Loucy (cell line): Measurements from ENCODE around the gene GRM5.

Source experiments
- H2AFZ ChIP-seq: fragments of 200-600 bp; sonication (generic); 2 replicates; pipeline ENCODE4 v1.6.0; 2016; ENCODE audit warnings: antibody characterized with exemption, mild to moderate bottlenecking, low read length, moderate library complexity
- H3F3A ChIP-seq: fragments of 200-600 bp; 2 replicates; pipeline ENCODE4 v1.6.0; 2016; ENCODE audit warnings: antibody characterized with exemption, low read depth, mild to moderate bottlenecking
- H3K27me3 ChIP-seq: fragments of 200-600 bp; sonication (generic); 2 replicates; pipeline ENCODE4 v1.6.1; 2014; ENCODE audit warnings: low read length, mild to moderate bottlenecking; ENCODE audit not compliant: insufficient read depth, poor library complexity, severe bottlenecking
- H3K36me3 ChIP-seq: fragments of 200-600 bp; sonication (generic); 2 replicates; pipeline ENCODE4 v1.6.1; 2016; ENCODE audit warnings: low read length; ENCODE audit not compliant: insufficient read depth
- H3K4me1 ChIP-seq: fragments of 200-600 bp; sonication (generic); 2 replicates; pipeline ENCODE4 v1.5.1; 2014; ENCODE audit warnings: low read length, mild to moderate bottlenecking; ENCODE audit not compliant: insufficient read depth, poor library complexity, severe bottlenecking
- H3K4me2 ChIP-seq: fragments of 200-600 bp; sonication (generic); 2 replicates; pipeline ENCODE4 v1.6.0; 2014; ENCODE audit warnings: antibody characterized with exemption, low read length, low read depth, mild to moderate bottlenecking; ENCODE audit not compliant: poor library complexity, severe bottlenecking
- H3K4me3 ChIP-seq: fragments of 200-600 bp; sonication (generic); 2 replicates; pipeline ENCODE4 v1.5.1; 2014; ENCODE audit warnings: low read length, mild to moderate bottlenecking, mixed read lengths; ENCODE audit not compliant: poor library complexity, severe bottlenecking
- H3K79me2 ChIP-seq: fragments of 200-600 bp; sonication (generic); 2 replicates; pipeline ENCODE4 v1.6.1; 2014; ENCODE audit warnings: low read length; ENCODE audit not compliant: insufficient read depth
- H3K9ac ChIP-seq: fragments of 200-600 bp; sonication (generic); 2 replicates; pipeline ENCODE4 v1.6.0; 2014; ENCODE audit warnings: mild to moderate bottlenecking, low read depth, low read length, moderate library complexity; ENCODE audit not compliant: poor library complexity, severe bottlenecking
- H3K9me2 ChIP-seq: fragments of 200-600 bp; sonication (generic); replicated peaks from 2 replicates; pipeline ENCODE4 v1.6.1; 2016; ENCODE audit warnings: low read depth, low read length, mixed read lengths
- H3K9me3 ChIP-seq: fragments of 200-600 bp; sonication (generic); 2 replicates; pipeline ENCODE4 v1.6.1; 2014; ENCODE audit warnings: mild to moderate bottlenecking, antibody characterized with exemption, low read length, low read depth; ENCODE audit not compliant: insufficient read depth
- H4K20me1 ChIP-seq: fragments of 200-600 bp; sonication (generic); 2 replicates; pipeline ENCODE4 v1.6.0; 2014; ENCODE audit warnings: antibody characterized with exemption, low read length, mild to moderate bottlenecking; ENCODE audit not compliant: insufficient read depth, poor library complexity, severe bottlenecking
- EZH2phosphoT487 ChIP-seq: fragments of 200-600 bp; IDR thresholded peaks from 2 replicates; pipeline ENCODE4 v1.6.1; 2018; ENCODE audit warnings: antibody characterized with exemption, mild to moderate bottlenecking, moderate library complexity, borderline replicate concordance
- TF ChIP-seq, protein P1 (sequence below): fragments of 200-600 bp; sonication (generic); conservative IDR thresholded peaks from 2 replicates; pipeline ENCODE4 v1.5.1; 2014; ENCODE audit warnings: mild to moderate bottlenecking, antibody characterized with exemption, low read length

Gene GRM5

GRCh38 chr11:88709567-88709966 lies 356.2 kb downstream of the GRM5 start:
- Histone ChIP-seq H3K27me3 (no peaks in the 10 kb centered on the region), H3K79me2 (no peaks in the 10 kb centered on the region), H3F3A (no peaks in the 10 kb centered on the region), H3K4me2 (no peak overlapping the region), H3K4me1 (peaks cover 6% of the 10 kb centered on the region), H3K9me2 (no peaks in the 10 kb centered on the region), H3K9ac (no peak overlapping the region), H3K4me3 (no peak overlapping the region), H3K36me3 (no peaks in the 10 kb centered on the region), H2AFZ (no peak overlapping the region), H3K9me3 (no peaks in the 10 kb centered on the region), H4K20me1 (no peaks in the 10 kb centered on the region)
- TF ChIP-seq, protein P1, sequence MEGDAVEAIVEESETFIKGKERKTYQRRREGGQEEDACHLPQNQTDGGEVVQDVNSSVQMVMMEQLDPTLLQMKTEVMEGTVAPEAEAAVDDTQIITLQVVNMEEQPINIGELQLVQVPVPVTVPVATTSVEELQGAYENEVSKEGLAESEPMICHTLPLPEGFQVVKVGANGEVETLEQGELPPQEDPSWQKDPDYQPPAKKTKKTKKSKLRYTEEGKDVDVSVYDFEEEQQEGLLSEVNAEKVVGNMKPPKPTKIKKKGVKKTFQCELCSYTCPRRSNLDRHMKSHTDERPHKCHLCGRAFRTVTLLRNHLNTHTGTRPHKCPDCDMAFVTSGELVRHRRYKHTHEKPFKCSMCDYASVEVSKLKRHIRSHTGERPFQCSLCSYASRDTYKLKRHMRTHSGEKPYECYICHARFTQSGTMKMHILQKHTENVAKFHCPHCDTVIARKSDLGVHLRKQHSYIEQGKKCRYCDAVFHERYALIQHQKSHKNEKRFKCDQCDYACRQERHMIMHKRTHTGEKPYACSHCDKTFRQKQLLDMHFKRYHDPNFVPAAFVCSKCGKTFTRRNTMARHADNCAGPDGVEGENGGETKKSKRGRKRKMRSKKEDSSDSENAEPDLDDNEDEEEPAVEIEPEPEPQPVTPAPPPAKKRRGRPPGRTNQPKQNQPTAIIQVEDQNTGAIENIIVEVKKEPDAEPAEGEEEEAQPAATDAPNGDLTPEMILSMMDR: no peak
- no peak for TF ChIP-seq EZH2phosphoT487

- TF ChIP-seq EZH2phosphoT487: no peak
- TF ChIP-seq, protein P1: no peak
- Histone ChIP-seq H3K4me2 (no peak overlapping the region), H3K36me3 (no peaks in the 10 kb centered on the region), H3F3A (no peaks in the 10 kb centered on the region), H3K27me3 (no peaks in the 10 kb centered on the region), H3K9me3 (no peaks in the 10 kb centered on the region), H3K79me2 (no peaks in the 10 kb centered on the region), H2AFZ (no peak overlapping the region), H3K4me3 (no peak overlapping the region), H4K20me1 (no peaks in the 10 kb centered on the region), H3K4me1 (no peaks in the 10 kb centered on the region), H3K9ac (no peak overlapping the region), H3K9me2 (no peaks in the 10 kb centered on the region)
These were observed 361.3 kb downstream of the GRM5 start for GRCh38 chr11:88704485-88704884.

- TF ChIP-seq, protein P1: no peak
- TF ChIP-seq EZH2phosphoT487: no peak
- no peak overlapping the region for H3K4me2 ChIP-seq
- H3K4me3 ChIP-seq: no peak overlapping the region
- H3K9me3 ChIP-seq: no peaks in the 10 kb centered on the region
- H4K20me1 ChIP-seq: no peaks in the 10 kb centered on the region
- no peak overlapping the region for H3K9ac ChIP-seq
- H3K9me2 ChIP-seq: no peaks in the 10 kb centered on the region
- no peaks in the 10 kb centered on the region for H3K79me2 ChIP-seq
- no peaks in the 10 kb centered on the region for H3K36me3 ChIP-seq
- H3K4me1 ChIP-seq: no peaks in the 10 kb centered on the region
- H2AFZ ChIP-seq: no peak overlapping the region
- H3F3A ChIP-seq: no peaks in the 10 kb centered on the region
- H3K27me3 ChIP-seq: no peaks in the 10 kb centered on the region
These were observed 364.0 kb downstream of the GRM5 start for GRCh38 chr11:88701816-88702215.
